Midbrain (tissue), 1 donor: Measurements from ENCODE around the gene PDZD11.
"Not testable (repeated sequence)": the region's sequence is repeated elsewhere in the genome, so short reads cannot be mapped to it uniquely, and the experiment has no call there.

Source experiments
- DNase-seq: peaks from one replicate; lab custom pipeline; 2025; lab: John Stamatoyannopoulos, UW

Gene PDZD11

DNA sequence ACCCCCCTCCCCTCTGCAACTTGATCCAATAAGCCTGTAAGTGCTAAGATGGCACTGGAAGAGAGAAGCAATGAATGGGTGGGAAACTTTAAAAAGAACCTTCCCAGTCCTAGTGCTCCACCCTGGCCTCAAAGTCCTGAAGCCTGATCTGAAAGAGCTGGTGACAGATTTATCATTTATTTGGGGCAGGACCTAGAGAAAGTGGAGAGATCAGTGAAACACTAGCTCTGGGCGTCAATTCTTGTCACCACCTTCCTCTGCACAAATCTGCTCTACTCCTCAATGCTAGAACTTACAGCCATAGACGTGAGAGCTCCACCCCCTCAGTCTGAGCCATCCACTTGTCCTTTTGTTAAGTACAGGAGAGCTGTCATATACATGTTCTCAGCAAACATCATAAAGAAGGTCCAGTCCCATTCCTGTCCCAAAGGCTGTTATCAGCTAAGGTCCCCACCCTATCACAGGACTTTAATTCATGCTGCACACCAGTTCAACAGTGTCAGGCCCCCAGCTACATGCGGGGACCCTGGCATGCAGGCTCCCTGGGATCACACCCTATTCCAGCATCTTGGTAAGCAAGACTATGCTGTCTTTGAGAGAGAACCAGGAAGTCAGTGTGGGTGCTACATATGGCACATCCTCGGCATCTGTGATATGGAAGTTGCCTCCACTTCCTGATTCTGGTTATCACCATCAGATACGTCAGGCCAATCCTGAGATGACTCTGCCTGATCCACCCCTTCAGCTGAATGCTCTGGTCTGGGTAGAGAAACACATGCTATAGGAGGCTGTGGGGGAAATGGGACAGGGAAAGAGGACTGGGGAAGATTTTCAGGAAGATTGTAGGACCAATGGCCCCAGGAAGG, 32.1 kb downstream of the PDZD11 start:
- DNase-seq, result no peak

DNA sequence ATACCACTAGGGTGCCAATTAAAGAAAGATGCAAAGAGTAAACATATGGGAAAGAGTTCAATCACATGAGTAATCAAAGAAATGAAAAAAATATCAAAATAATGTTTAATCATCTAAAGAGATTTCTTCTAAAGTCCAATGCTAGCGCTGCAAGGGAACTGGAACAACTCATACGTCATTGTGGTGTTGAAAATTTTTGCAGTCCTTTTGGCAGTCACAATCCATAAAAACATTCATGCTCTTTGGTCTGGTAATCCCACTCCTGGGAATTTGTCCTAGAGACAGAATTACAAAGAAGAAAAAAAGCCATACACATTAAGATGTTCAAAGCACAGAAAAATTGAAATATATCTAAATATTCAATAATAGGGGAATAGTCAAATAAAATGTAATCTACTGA, 34.3 kb downstream of the PDZD11 start:
- no peak for DNase-seq

DNA sequence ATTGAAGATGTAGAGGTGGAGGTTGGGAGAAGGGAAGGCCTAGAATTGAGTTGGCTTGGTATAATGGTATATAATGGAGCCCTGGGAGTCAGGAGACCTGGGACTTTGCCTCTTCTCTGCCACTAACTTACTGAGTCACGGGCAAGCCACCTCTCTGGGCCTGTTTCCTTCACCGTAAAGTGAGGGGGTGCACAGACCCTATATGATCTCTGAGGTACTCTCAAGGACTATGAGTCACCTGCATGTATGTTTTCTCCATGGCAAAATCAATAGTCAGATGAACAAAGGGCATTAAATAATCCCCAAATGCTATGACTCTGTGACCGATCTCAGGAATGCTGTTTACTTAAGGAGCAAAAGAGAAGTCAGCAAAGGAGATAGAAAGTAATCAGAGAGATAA, 34.8 kb downstream of the PDZD11 start:
- DNase-seq, result no peak

DNA sequence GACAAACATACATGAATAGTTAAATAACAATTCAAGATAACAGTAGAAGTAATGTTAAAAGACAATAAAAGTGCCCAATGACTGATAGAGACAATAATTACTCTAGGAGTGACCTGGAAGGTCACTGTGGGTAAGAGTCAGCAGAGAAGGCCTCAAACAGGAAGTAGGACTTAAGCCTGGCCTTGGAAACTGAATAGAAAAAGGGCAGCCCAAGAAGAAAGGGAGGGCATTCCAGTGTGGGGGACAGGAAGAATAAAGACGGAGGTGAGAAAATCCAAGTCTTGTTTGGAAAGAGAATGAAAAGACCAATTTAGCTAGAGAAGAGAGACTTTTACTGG, 35.7 kb downstream of the PDZD11 start:
- DNase-seq, result no peak

DNA sequence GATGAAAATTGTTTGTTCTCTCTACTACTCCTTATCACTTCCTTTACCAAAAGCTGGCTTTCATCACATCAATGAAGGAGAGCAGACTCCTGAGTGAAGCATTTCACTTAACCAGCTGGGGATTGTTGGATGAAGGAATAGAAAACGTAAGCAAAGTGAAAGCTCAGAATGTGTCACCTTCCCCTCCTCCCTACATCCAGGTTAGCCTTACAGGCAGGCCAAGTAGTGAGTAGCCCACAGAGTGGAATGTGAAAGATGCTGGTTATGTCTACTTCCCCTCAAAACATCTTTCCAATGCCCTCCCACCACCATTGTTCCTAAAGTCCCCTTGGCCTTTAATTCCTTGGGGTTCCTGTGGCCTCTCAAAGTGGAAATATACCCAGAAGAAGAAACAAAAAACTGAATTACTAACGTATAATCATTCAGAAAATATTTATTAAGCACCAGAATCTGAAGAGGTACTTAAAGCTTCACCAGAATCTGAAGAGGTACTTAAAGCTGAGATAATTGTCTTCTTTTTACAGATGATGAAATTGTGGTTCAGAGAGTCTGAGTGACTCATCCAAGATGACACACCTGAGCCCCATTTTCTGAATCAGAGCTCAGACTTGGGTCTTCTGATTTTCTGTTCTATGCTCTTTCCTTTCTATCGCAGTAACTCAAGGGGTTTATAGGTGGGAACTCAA, 36.2 kb downstream of the PDZD11 start:
- no peak for DNase-seq

DNA sequence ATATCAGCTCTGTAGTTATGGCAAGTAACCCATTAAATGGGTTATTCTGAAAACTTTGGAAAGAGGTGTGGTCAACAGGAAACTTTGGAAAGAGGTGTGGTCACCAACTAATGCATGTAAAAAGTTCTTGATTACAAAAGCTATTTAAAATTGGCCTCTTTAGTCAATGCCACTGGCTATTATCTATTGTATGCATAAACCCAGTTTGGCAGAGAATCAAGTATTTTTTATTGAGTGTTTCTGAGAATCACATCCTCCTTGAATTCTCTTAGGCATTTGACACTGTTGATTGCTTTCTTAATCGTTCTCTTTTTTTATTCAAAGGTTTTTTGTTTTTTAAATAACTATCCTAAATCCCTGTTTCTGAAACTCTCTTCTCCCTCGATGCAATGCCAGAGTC, 37.2 kb downstream of the PDZD11 start:
- DNase-seq, result no peak

DNA sequence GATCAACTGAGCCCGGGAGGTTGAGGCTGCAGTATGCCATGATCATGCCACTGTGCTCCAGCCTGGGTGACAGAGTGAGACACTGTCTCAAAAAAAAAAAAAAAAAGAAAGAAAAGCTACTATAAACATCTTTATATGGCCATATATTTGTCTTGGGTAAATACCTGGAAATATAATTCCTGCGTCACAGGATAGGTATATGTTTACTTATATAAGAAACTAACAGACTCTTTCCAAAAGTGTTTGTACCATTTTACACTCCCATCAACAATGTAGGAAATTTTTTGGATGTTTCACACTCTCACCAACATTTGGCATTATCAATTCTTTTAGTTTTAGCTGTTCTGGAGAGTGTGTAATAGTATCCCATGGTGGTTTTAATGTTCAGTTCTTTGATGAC, 42.5 kb downstream of the PDZD11 start:
- DNase-seq, result no peak

DNA sequence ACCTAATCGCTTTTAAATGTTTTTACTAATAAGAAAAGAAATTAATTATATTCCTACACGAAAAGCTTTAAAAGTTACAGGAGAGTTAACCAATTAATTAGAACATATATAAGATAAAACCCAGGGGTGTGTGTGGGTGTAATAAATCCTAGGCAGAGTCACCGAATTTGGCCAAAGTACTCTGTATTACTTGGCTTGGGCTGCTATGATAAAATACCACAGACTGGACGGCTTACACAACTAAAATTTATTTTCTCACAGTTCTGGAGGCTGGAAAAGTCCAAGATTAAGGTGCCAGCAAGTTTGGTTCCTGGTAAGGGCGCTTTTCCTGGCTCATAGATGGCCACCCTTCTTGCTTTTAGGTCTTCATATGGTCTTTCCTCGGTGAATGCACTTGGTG, 44.8 kb downstream of the PDZD11 start:
- no peak for DNase-seq

DNA sequence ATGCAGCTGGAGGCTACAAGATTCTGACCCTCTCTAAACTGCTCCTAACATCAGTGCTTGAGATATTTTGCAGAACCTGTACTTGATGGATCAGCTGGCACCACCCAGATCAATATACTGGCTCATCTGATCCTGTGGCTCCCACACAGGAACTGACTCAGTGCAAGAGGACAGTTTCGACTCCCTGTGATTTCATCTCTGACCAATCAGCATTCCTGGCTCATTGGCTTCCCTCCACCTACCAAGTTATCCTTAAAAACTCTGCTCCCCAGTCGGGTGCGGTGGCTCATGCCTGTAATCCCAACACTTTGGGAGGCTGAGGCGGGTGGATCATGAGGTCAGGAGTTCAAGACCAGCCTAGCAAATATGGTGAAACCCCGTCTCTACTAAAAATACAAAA, 46.1 kb downstream of the PDZD11 start:
- DNase-seq, result not testable (repeated sequence)

DNA sequence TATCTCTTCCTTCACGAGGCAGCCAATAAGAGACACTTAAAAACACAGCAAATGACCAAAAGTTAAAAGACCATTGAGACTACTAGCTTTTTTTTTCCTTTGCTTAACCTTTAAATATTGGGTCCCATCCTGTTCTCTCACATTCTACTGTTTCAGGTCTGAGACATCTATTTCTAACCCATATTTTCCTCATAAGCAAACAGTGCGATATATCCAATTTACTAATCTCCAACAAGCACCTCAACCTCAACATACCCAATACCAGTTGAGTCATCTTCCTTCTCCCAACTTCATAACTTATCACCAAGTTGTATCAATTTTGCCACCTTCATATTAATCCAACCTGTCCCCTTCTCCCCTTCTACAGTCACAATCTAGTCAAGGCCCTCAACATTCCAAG, 48.2 kb downstream of the PDZD11 start:
- no peak for DNase-seq

DNA sequence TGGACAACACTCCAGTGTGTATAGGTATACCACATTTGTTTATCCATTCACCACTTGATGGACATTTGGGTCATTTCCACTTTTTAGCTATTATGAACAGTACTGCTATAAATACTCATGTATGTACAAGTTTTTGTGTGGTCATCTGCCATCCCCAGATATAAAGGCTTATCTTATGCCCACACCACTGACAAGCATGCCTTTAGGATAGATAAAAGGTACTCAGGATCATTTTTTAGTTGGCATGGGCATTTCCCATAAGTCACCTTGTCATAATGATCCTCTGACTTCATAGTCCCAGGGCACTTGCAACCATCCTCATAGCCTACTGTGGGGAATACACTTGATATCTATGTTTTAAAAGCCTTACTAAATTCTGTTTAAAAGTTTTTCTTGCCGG, 49.0 kb downstream of the PDZD11 start:
- no peak for DNase-seq
